Fibroblast of pulmonary artery (primary cell): ENCODE data around the gene RBM19.

Source experiments
- DNase-seq: peaks from one replicate; pipeline ENCODE4 v3.0.0-alpha.2; 2010; ENCODE audit warnings: low read depth
- H3K4me3 ChIP-seq: replicated peaks from 2 replicates; pipeline ENCODE4 v1.5.1; 2011; ENCODE audit warnings: low read depth, mild to moderate bottlenecking, control low read depth, low read length, moderate library complexity
- TF ChIP-seq, protein P1 (sequence below): IDR thresholded peaks from 2 replicates; pipeline ENCODE4 v1.5.1; 2011; ENCODE audit warnings: mild to moderate bottlenecking, control low read depth, low read length, inconsistent platforms; ENCODE audit errors: missing control alignments

Gene RBM19

GRCh38 chr12:113820309-113820708, 145.8 kb downstream of the RBM19 start:
- TF ChIP-seq, protein P1, sequence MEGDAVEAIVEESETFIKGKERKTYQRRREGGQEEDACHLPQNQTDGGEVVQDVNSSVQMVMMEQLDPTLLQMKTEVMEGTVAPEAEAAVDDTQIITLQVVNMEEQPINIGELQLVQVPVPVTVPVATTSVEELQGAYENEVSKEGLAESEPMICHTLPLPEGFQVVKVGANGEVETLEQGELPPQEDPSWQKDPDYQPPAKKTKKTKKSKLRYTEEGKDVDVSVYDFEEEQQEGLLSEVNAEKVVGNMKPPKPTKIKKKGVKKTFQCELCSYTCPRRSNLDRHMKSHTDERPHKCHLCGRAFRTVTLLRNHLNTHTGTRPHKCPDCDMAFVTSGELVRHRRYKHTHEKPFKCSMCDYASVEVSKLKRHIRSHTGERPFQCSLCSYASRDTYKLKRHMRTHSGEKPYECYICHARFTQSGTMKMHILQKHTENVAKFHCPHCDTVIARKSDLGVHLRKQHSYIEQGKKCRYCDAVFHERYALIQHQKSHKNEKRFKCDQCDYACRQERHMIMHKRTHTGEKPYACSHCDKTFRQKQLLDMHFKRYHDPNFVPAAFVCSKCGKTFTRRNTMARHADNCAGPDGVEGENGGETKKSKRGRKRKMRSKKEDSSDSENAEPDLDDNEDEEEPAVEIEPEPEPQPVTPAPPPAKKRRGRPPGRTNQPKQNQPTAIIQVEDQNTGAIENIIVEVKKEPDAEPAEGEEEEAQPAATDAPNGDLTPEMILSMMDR = no peak
- no peak for DNase-seq
- H3K4me3 ChIP-seq = no peak overlapping the region

GRCh38 chr12:113819495-113819894, 146.6 kb downstream of the RBM19 start:
- no peak for DNase-seq
- no peak overlapping the region for H3K4me3 ChIP-seq
- TF ChIP-seq, protein P1 = no peak

DNA sequence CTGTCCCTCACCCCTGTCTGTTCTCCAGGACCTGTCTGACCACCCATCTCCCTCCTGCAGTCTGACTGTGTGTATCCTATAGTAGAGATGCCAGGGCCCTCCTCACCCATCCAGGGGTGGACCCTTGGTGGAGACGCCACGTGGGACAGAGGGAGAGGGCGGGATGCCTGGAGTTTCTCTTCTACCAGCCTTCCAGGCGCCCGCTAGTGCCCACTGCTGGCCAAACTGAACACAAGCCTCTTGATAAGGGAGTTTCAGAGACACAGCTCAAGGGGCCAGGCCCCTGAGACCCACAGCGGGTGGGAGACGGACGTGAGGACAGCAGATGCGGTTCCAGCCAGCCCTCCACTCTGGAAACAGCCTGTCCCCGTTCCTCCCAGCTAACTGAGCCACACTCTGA, 147.3 kb downstream of the RBM19 start:
- H3K4me3 ChIP-seq = no peak overlapping the region
- peak; percentile 10 for DNase-seq
- TF ChIP-seq, protein P1 = peak; percentile 48

DNA sequence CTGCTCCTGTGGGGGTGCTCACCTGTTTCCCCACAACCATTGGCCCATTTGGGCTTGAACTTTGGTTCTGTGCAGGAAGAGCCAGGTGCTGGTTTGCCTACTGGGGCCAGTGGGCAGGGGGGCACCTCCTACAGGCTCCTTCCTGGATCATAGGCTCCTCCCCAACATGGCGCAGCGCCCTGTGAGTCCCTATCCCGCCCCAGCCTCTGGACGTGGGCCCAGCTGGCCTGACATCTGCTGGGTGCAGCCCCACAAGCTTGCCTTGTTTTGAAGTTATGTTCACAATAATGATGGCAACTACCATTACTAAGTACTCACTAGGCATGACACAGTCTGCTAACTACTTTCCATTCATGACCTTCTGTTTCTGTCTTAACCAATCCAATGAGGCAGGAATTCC, 147.8 kb downstream of the RBM19 start:
- no peak overlapping the region for H3K4me3 ChIP-seq
- TF ChIP-seq, protein P1 = no peak
- DNase-seq = peak; percentile 4

GRCh38 chr12:113816866-113817265, 149.3 kb downstream of the RBM19 start:
- H3K4me3 ChIP-seq = no peak overlapping the region
- DNase-seq = no peak

DNA sequence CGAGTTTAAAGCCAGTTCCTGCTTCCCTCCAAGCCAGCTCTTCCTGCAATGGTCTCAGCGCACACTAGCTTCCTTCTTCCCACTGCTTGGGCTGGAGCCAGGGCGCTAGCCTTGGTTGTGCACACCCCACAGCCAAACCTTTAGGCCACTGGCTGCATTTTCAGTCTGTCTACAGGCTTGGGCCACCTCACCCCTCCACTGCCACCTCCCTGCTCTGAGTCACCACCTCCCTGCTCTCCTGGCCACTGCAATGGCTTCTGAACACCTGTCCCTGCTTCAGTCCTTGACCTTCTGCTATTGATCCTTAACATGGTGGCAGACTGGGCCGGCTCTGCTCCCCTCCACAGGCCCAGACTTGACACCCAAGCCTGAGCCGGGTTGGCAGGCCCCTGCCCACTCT, 151.1 kb downstream of the RBM19 start:
- DNase-seq = no peak
- TF ChIP-seq, protein P1 = no peak

More at GRCh38 chr12:113816866-113817265, 149.3 kb downstream of the RBM19 start:
- TF ChIP-seq, protein P1 = no peak

GRCh38 chr12:113813229-113813541, 152.9 kb downstream of the RBM19 start:
- DNase-seq = no peak
- H3K4me3 ChIP-seq = no peak overlapping the region
- TF ChIP-seq, protein P1 = no peak

More for the DNA sequence above, 151.1 kb downstream of the RBM19 start:
- no peak overlapping the region for H3K4me3 ChIP-seq
